NCI-H345 (cell line): ENCODE measurements around the gene HMBS.
A peak's percentile ranks its signal among the peaks of the same experiment; 100 is the strongest.
"Not testable (repeated sequence)": the region's sequence is repeated elsewhere in the genome, so short reads cannot be mapped to it uniquely, and the experiment has no call there.

ENCODE experiments used
- DNase-seq: peaks from one replicate; lab custom pipeline; 2025; lab: John Stamatoyannopoulos, UW

Gene HMBS

GRCh38 chr11:119118946-119119345 is 34.3 kb downstream of the HMBS start:
- no peak for DNase-seq

- DNase-seq: no peak
These were observed 35.9 kb downstream of the HMBS start for GRCh38 chr11:119120639-119121007.

GRCh38 chr11:119121008-119121810 is 36.5 kb downstream of the HMBS start, which contains the start of gene HINFP:
HINFP (plus strand) TSS chr11:119121580; CDS start chr11:119126945, 5,365 bp downstream.
- peak; percentile 99 for DNase-seq

- DNase-seq: no peak
These were observed 37.1 kb downstream of the HMBS start for GRCh38 chr11:119121811-119122124.

GRCh38 chr11:119125821-119126220 is 41.1 kb downstream of the HMBS start:
- no peak for DNase-seq

GRCh38 chr11:119126675-119127268 is 42.1 kb downstream of the HMBS start:
- DNase-seq: no peak

GRCh38 chr11:119130662-119131061 is 46.0 kb downstream of the HMBS start:
- DNase-seq: no peak

GRCh38 chr11:119134389-119134978 is 49.8 kb downstream of the HMBS start:
- DNase-seq: no peak

- not testable (repeated sequence) for DNase-seq
These were observed 54.6 kb downstream of the HMBS start for GRCh38 chr11:119139276-119139675.
